Gastrocnemius medialis (tissue), 4 donors: Measurements from ENCODE around the gene TTC28. TPM values are rescaled to one million over a fixed set of nuclear protein-coding genes. Genes with fewer than 3 reads are reported as not detected.

Experiments
- ATAC-seq, 2 donors: fragments of 150-250 bp; one replicate each; pipeline ENCODE4 v1.9.1; 2016
- DNase-seq, 2 donors: peaks; one replicate each; pipeline ENCODE4 v3.0.0-alpha.2; 2019
- H3K27ac ChIP-seq, 4 donors: fragments of 200-600 bp; sonication (generic); 1 replicate in 1 of 4; 2 replicates in 3 of 4; pipeline ENCODE4 v1.5.1; 2016 to 2018; ENCODE audit warnings: mild to moderate bottlenecking in 2 of 4, moderate library complexity in 1 of 4
- H3K27me3 ChIP-seq, 3 donors: fragments of 200-600 bp; sonication (generic) in 2 of 3; 1 replicate in 1 of 3; 2 replicates in 2 of 3; pipeline versions ENCODE4 v1.5.1 to v1.6.0; 2016 to 2019; ENCODE audit warnings: mild to moderate bottlenecking in 1 of 3, moderate library complexity in 1 of 3
- H3K36me3 ChIP-seq, 2 donors: fragments of 200-600 bp; sonication (generic) in 1 of 2; one replicate each; pipeline ENCODE4 v1.5.1; 2017 to 2018
- H3K4me1 ChIP-seq, 2 donors: fragments of 200-600 bp; sonication (generic) in 1 of 2; one replicate each; pipeline ENCODE4 v1.5.1; 2016 to 2017; ENCODE audit warnings: mild to moderate bottlenecking in 2 of 2
- H3K4me3 ChIP-seq, 4 donors: fragments of 200-600 bp; sonication (generic) in 3 of 4; 1 replicate in 1 of 4; 2 replicates in 3 of 4; pipeline ENCODE4 v1.5.1; 2016 to 2019; ENCODE audit warnings: mild to moderate bottlenecking in 2 of 4
- H3K9me3 ChIP-seq, 3 donors: fragments of 200-600 bp; sonication (generic) in 2 of 3; 1 replicate in 1 of 3; 2 replicates in 2 of 3; pipeline ENCODE4 v1.5.1; 2016 to 2019
- POLR2A ChIP-seq, 2 donors: fragments of 450-650 bp; IDR thresholded peaks; one replicate each; pipeline ENCODE4 v1.6.1; 2017; ENCODE audit warnings: antibody characterized with exemption in 2 of 2, mild to moderate bottlenecking in 2 of 2, moderate library complexity in 2 of 2
- in situ Hi-C, 4 donors: fragments of 200-750 bp; cut with MboI; loops; one replicate each; pipeline versions ENCODE4 v1.15.0 to v1.8.0; 2017; ENCODE audit warnings: low sequenced_read_pairs in 4 of 4
- intact Hi-C: fragments of 100-400 bp; cut with DNase I; formaldehyde crosslinking; loops from one replicate; pipeline ENCODE4 v1.15.1; 2023; ENCODE audit warnings: low total_unique reads
- total RNA-seq, 4 donors: library from RNA; depleted of rRNA; stranded (reverse); fragments of >200 nt; gene quantifications; one replicate each; pipeline versions ENCODE4 v1.1.0 to v1.2.3, GENCODE V29; 2016
- TF ChIP-seq, protein P1 (sequence below), 5 experiments: fragments of 450-650 bp in 3 of 5; fragments of 200-600 bp in 2 of 5; sonication (generic) in 2 of 5; IDR thresholded peaks in 4 of 5; conservative IDR thresholded peaks in 1 of 5; 1 replicate in 4 of 5; 2 replicates in 1 of 5; pipeline ENCODE4 v1.5.1; 2016 to 2019; ENCODE audit warnings: antibody characterized with exemption in 5 of 5, mild to moderate bottlenecking in 3 of 5, moderate library complexity in 3 of 5

The TTC28 gene
- total RNA-seq, 4 donors from 2014 or later: 6.3 to 18.1 (median 8.4) TPM

DNA sequence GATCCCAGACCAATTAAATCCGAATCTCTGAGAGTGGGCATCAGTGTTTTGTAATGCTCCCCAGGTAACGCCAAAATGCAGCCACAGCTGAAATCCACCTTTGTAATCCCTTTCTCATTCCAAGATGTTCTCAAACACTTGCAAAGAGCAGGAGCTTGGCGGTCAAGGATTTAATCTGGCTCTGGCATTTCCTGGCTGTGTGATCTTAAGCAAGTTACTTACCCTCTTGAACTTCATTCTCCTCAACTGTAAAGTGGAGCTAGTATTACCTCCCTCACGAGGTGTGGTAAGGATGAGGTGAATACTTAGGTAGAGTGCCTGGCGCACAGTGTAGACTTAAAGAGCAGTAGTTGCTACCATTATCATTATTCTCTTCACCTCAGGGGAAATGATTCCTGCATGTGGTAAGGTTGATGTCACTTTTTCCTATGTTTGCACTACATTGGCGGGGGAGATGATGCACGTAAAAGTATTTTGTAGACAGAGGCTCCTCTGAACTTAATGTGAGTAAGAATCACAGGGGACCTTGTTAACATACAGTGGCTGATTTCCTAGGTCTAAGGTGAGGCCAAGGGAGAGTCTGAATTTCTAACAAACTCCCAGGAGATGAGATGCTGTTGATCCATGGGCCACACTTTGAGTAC is 550.2 kb downstream of the TTC28 start:
- TF ChIP-seq, protein P1, sequence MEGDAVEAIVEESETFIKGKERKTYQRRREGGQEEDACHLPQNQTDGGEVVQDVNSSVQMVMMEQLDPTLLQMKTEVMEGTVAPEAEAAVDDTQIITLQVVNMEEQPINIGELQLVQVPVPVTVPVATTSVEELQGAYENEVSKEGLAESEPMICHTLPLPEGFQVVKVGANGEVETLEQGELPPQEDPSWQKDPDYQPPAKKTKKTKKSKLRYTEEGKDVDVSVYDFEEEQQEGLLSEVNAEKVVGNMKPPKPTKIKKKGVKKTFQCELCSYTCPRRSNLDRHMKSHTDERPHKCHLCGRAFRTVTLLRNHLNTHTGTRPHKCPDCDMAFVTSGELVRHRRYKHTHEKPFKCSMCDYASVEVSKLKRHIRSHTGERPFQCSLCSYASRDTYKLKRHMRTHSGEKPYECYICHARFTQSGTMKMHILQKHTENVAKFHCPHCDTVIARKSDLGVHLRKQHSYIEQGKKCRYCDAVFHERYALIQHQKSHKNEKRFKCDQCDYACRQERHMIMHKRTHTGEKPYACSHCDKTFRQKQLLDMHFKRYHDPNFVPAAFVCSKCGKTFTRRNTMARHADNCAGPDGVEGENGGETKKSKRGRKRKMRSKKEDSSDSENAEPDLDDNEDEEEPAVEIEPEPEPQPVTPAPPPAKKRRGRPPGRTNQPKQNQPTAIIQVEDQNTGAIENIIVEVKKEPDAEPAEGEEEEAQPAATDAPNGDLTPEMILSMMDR (IDR thresholded peaks at IDR 0.05 in 4 of 5, conservative IDR thresholded peaks at IDR 0.05 in 1 of 5): no peak
- no peak for TF ChIP-seq POLR2A (IDR thresholded peaks at IDR 0.05)
- Histone ChIP-seq H3K27me3 (no peaks in the 10 kb centered on the region), H3K36me3 (no peaks in the 10 kb centered on the region), H3K4me3 (no peak overlapping the region), H3K9me3 (no peaks in the 10 kb centered on the region), H3K27ac (no peak overlapping the region), H3K4me1 (no peaks in the 10 kb centered on the region)
- in situ Hi-C loops: loop anchor here in 1 of 4 donors (10.0 kb wide), 1 partner anchor 65 kb away; no protein-coding TSS in a partner anchor
- DNase-seq: no peak
- intact Hi-C loops: no loop called here
- ATAC-seq: no peak

DNA sequence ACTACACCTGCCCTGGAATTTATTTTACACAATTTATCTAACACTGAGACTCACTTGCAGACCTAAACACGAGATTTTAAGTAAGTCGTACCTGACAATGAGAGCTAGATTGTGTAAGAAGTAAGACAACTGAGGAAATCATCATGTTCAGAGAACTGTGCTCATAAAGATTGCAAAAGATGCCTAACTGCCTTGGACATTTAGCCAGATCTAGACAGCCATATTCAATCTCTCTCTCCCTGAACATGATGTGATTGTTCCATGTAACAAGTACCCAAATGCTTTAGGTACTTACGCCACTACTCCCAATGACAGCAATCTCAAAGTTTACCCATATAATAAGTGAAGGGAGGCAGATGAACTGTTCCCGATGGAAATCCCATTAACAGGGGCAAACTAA is 550.8 kb downstream of the TTC28 start:
- Histone ChIP-seq H3K36me3 (no peaks in the 10 kb centered on the region), H3K9me3 (no peaks in the 10 kb centered on the region), H3K27me3 (no peaks in the 10 kb centered on the region), H3K27ac (no peak overlapping the region), H3K4me1 (no peaks in the 10 kb centered on the region), H3K4me3 (no peak overlapping the region)
- DNase-seq (no peak), ATAC-seq (no peak)
- intact Hi-C loops (no loop called here), in situ Hi-C loops (loop anchor here in 1 of 4 donors (10.0 kb wide), 1 partner anchor 64 kb away; no protein-coding TSS in a partner anchor)
- TF ChIP-seq POLR2A (IDR thresholded peaks at IDR 0.05): no peak
- TF ChIP-seq, protein P1 (IDR thresholded peaks at IDR 0.05 in 4 of 5, conservative IDR thresholded peaks at IDR 0.05 in 1 of 5): no peak

DNA sequence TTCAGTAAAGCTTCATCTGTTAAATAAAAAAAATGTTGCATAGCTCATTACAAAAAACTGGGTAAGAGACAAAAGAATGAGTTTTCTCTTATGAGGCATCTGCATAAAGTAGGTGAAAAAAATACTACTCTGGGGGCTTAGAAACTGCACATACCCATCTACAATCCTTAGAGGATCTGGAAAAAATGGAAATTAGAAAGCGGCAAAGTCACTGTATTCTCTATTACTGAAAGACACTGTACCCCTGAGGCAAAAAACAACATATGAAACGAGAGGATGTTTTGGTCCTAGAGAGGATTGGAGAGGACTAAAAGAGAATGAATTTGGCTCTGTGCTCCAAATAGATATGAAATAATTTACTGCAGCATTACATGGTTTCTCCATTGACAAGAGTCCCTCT is 553.8 kb downstream of the TTC28 start:
- no peak for TF ChIP-seq POLR2A (IDR thresholded peaks at IDR 0.05)
- TF ChIP-seq, protein P1 (IDR thresholded peaks at IDR 0.05 in 4 of 5, conservative IDR thresholded peaks at IDR 0.05 in 1 of 5): no peak
- H3K4me1 ChIP-seq: no peaks in the 10 kb centered on the region
- ATAC-seq (no peak), DNase-seq (no peak)
- intact Hi-C loops (no loop called here), in situ Hi-C loops (loop anchor here in 1 of 4 donors (10.0 kb wide), 1 partner anchor 61 kb away; no protein-coding TSS in a partner anchor)
- H3K4me3 ChIP-seq: no peak overlapping the region
- no peaks in the 10 kb centered on the region for H3K36me3 ChIP-seq
- no peak overlapping the region for H3K27ac ChIP-seq
- no peaks in the 10 kb centered on the region for H3K27me3 ChIP-seq
- no peaks in the 10 kb centered on the region for H3K9me3 ChIP-seq

DNA sequence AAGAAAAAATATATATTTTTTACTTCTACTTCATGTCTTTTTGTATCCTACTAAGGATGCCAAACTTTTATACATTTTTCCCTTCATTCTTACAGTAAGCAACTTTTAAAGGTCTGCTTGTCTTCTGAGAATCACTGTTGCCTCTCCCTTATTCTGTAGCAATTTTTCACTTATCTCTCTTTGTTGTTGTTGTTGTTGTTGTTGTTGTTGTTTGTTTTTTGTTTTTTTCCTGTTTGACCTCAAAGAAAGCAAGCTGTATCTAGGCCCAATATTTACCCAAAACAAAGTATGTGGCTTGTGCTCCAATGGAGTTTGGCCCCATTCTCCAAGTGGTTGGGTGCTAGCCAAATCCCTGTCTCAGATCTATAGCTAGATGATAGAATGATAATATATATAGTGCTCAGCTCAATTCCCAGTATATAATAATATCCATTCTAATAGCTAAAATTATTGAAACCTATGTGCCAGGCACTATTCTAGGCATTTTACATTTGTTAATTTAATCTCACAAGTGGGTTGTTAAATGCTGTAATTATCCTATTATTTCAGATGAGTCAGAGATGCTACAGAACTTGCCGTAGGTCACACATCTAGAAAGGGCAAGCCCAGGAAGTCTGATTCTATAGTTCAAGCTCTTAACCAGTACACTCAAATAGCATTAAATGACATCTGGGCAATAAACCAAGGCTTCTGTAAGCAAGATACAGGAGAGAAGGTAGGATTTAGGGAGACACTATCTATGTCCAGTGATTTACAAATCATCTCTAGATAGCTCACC is 555.5 kb downstream of the TTC28 start:
- intact Hi-C loops: no loop called here
- in situ Hi-C loops: loop anchor here in 1 of 4 donors (10.0 kb wide), 1 partner anchor 59 kb away; no protein-coding TSS in a partner anchor
- Histone ChIP-seq H3K4me1 (peaks cover 2 to 6% of the 10 kb centered on the region in 2 donors), H3K27ac (no peak overlapping the region), H3K27me3 (no peaks in the 10 kb centered on the region), H3K9me3 (no peaks in the 10 kb centered on the region), H3K4me3 (no peak overlapping the region), H3K36me3 (no peaks in the 10 kb centered on the region)
- no peak for DNase-seq
- no peak for TF ChIP-seq POLR2A (IDR thresholded peaks at IDR 0.05)
- TF ChIP-seq, protein P1 (IDR thresholded peaks at IDR 0.05 in 4 of 5, conservative IDR thresholded peaks at IDR 0.05 in 1 of 5): no peak
- ATAC-seq: no peak
